Suprapubic skin (tissue), 4 donors: Measurements from ENCODE around the gene FOXE1.

ENCODE experiments used
- CTCF ChIP-seq, 2 donors: fragments of 200-600 bp in 1 of 2; fragments of 450-650 bp in 1 of 2; sonication (generic) in 1 of 2; IDR thresholded peaks; one replicate each; pipeline ENCODE4 v1.5.1; 2016 to 2019; ENCODE audit warnings: antibody characterized with exemption in 2 of 2, mild to moderate bottlenecking in 1 of 2, moderate library complexity in 1 of 2
- POLR2A ChIP-seq, 2 donors: fragments of 450-650 bp; IDR thresholded peaks; one replicate each; pipeline ENCODE4 v1.6.1; 2017; ENCODE audit warnings: antibody characterized with exemption in 2 of 2, mild to moderate bottlenecking in 2 of 2, moderate library complexity in 2 of 2
- POLR2AphosphoS5 ChIP-seq, 3 donors: sonication (generic); formaldehyde crosslinking; IDR thresholded peaks; one replicate each; pipeline ENCODE4 v1.6.1; 2017; ENCODE audit warnings: antibody characterized with exemption in 3 of 3

GRCh38 chr9:97842960-97843359, 10.1 kb upstream of the FOXE1 start:
- TF ChIP-seq POLR2A (IDR thresholded peaks at IDR 0.05) (no peak), POLR2AphosphoS5 (IDR thresholded peaks at IDR 0.05) (no peak), CTCF (IDR thresholded peaks at IDR 0.05) (no peak)
